ENCODE data around the gene BRSK1.

The BRSK1 gene

GRCh38 chr19:55254625-55254977 lies 29.2 kb upstream of the BRSK1 start:
- DNase-seq = no peak

GRCh38 chr19:55255618-55256423 lies 28.0 kb upstream of the BRSK1 start:
- DNase-seq = no peak

DNA sequence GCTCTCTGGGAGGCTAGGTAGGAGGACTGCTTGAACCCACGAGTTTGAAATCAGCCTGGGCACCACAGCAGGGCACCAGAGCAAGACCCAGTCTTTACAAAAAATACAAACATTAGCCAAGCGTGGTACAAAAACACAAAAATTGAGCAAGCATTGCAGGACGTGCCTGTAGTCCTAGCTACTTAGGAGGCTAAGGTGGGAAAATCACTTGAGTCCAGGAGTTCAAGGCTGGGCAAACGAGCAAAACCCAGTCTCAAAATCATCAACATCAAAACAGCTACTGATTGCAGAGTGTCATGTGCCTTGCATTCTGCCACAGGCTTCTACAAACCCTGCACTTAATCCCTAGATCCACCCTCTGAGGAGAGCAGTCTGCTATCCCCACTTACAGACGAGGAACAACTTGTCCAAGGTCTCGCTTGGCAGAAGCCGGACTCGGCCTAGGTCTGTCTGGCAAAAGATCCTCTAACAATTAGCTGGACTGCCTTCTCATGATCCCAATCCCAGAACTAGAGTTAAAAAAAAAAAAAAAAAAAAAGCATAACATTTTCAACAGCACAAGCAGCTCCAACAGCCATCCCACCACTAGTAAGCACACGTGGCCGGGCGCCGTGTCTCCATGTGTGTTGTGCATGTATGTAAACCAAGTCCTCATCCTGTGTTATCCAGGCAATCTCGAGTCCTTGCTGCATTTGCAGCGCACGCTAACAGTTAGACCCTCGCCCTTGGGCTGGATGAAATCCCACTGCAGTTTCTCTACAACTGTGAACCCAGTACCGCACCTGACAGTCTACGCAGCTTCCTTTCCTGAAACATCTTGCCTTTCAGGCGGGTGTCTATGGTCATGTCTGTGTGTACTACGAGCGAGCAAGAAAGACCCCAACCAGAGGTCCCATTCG lies 27.0 kb upstream of the BRSK1 start:
- DNase-seq = no peak

DNA sequence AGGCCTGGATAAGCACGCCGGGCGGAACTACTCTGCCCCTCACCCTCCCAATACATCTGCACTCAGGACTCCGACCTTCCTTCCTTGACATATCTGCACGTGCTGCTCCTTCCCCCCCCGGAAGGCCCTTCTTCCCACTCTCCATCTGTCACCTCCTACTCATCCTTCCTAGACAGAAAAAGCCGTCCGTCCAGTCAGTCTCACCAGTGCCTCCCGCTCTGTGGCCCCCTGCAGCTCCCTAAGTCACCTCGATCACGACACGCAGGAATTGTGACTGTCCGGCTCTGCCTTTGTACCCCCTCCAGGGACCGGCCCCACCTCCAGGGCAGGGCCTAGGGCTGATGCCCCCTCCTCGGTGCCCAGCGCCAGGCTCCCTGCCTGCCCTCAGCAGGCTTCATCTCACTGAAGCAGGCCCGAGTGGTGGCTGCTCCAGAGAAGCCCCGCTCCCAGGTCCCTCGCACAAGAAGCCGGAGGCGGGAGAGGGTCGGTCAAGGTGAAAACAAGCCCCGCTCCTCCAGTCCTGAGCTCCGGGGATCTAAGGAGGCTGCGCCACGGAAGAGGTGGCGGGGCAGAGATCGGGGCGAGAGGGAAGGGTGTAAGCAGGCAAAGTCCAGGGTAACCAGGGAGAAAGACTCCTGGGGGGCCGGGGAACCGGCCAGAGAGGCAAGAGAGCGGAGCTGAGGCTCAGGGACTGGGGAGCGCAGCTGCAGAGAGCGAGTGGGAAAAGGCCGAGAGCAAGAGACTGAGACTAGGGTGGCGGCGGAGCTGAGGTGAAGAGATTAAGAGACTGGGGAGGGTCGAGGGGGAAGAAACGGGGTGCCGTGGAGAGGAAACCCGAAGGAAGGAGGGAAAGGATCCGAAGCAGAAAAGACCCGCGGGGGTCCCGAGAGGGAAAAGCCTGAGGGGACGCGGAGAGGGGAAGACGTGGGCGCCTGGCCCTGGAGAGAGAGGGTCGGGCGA lies 26.1 kb upstream of the BRSK1 start:
- no peak for DNase-seq

DNA sequence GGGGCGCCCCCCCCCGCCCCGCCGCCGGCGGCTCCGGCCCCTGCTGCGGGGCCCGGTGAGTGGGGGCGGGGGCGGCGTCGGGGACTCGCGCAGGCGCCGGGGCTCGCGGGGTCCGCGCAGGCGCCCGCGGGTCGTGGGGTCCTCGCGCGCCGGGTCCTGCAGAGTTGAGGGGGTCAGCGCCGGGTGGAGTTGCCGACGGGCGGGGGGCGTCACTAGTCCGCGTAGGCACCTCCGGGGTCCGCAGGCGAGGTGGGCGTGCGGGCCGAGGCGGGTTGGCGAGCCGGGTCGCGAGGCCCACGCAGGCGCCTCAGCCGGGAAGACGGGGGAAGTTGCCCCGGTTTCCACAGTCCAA lies 25.3 kb upstream of the BRSK1 start:
- DNase-seq = no peak

DNA sequence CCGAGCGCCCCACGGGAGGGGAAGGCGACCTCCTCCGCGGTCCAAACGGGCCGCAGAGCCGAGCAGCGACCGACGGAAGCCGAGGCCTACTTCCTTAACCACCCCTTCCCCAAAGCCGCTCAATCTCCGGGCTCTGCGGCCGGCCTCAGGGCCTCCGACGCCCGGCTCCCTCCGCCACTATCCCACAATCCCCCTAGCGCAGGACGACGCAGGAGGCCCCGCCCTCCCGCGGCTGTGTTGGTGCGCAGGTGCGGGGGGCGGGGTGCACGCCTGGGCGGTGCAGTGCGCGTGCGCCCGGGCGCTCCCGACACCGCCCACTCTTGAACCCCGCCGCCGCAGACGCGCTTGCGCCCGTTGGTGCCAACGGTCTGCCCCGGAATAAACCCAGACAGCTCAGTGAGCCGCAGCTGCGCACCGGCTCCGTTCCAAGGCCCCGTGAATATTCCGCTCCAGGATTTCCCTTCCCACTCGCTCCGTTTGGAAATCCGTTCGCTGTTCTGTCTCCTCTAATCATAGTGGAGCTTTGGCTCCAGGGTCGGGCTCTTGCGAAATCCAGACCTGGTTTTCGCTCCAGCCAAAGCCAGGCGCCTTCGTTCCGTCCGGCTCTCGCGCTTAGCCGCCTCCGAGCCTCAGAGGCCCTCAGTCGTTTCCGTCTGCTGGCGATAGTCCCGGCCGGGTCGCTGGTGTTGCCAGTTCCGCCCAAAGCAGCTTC lies 24.8 kb upstream of the BRSK1 start, which contains the start of gene PPP6R1:
Gene PPP6R1, minus strand, starts transcription at position 190 of the 712 bp plus-strand sequence. CDS start 11,914 bp downstream, outside the sequence.
- peak; percentile 99 for DNase-seq

DNA sequence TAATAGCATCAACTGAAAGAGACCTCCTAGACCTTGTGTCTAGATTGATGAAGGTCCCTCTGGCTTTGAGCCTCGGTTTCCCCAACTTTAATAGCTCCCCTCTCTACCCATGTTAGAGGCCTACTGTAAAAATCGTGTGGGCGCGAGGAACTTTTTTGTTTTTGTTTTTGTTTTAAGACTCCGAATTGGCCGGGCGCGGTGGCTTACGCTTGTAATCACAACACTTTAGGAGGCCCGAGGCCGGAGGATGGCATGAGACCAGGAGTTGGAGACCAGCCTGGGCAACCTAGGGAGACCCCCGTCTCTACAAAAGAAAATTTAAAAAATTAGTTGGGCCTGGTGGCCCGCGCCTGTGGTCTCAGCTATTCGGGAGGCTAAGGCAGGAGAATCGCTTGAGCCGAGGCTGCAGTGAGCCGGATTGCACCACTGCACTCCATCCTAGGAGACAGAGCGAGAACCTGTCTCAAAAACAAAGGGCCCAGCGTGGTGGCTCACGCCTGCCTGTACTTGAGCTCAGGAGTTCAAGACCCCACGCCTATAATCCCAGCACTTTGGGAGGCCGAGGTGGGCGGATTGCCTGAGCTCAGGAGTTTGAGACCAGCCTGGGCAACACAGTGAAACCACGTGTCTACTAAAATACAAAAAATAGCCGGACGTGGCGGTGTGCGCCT lies 24.1 kb upstream of the BRSK1 start:
- DNase-seq = no peak

DNA sequence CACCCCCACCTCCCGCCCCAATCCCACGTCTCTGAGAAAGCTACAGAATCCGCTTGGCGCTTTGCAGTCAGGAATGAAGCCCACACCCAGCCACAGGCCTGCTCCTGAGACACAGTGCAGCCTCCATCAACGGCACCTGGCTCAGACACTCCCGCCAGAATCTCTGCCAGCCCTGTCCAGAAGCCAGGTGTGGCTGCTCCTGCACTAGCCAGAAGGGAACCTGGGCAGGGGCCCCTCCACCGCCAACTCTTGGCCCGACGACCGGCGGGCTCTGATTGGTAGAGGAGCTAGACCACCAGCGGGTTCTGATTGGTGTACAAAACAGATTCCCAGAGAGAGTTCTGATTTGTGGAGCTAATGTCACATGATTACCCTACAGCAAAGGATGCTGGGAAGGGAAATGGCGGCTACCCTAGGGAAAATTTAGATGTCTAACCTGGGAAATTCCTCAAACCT lies 22.1 kb upstream of the BRSK1 start:
- no peak for DNase-seq

- DNase-seq = no peak
Observed at GRCh38 chr19:55262359-55262758, 21.4 kb upstream of the BRSK1 start.

- DNase-seq = no peak
Observed at GRCh38 chr19:55264531-55264930, 19.3 kb upstream of the BRSK1 start.

- no peak for DNase-seq
Observed at GRCh38 chr19:55265173-55265572, 18.6 kb upstream of the BRSK1 start.

GRCh38 chr19:55265723-55266386 lies 17.9 kb upstream of the BRSK1 start:
- DNase-seq = no peak

DNA sequence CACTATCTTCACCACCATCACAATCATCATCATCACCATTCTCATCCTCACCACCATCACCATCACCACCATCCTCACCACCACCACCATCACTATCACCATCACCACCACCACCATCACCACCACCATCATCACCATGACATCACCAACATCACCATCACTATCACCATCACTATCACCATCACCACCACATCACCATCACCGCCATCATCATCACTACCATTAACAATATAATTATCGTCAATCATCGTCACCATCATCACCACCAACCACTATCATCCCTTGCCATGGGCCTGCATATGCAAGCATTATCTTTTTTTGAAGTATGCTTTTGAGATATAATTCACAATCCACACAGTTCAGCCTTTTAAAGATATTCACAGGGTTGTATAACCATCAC lies 17.4 kb upstream of the BRSK1 start:
- DNase-seq = no peak

DNA sequence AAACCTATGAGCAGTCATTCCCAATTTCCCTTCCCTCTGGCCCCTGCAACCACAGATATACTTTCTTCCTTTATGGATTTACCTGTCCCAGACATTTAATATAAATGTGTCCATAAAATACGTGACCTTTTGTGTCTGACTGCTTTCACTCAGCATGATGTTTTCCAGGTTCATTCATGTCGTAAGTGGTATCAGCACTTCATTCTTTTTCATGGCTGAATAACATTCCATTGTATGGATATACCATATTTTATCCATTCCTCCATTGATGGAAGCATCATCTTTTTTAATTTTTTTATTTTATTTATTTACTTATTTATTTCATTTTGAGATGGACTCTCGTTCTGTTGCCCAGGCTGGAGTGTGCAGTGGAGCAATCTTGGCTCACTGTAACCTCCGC lies 17.0 kb upstream of the BRSK1 start:
- DNase-seq = no peak

GRCh38 chr19:55269299-55269698 lies 14.5 kb upstream of the BRSK1 start:
- DNase-seq = no peak

- DNase-seq = no peak
Observed at GRCh38 chr19:55270172-55270942, 13.4 kb upstream of the BRSK1 start.

- DNase-seq = no peak
Observed at GRCh38 chr19:55272142-55272541, 11.7 kb upstream of the BRSK1 start.

- DNase-seq = no peak
Observed at GRCh38 chr19:55273978-55274707, 9.7 kb upstream of the BRSK1 start.

All from NCI-H526 treated with DMSO at 0.1 percent for 48 hours (cell line).